ENCODE measurements around the gene XCR1.
"Not testable (repeated sequence)": the region's sequence is repeated elsewhere in the genome, so short reads cannot be mapped to it uniquely, and the experiment has no call there.

The XCR1 gene

GRCh38 chr3:46012246-46012645 lies 15.0 kb downstream of the XCR1 start:
- DNase-seq (ENCODE audit: low read depth, low spot score), result no peak
- no peak overlapping the region for H3K4me3 ChIP-seq (ENCODE audit: low read depth, low read length)
- POLR2A ChIA-PET, result no interaction called here
- no peak for TF ChIP-seq CTCF (IDR thresholded peaks at IDR 0.05; ENCODE audit: insufficient read depth, low read length, missing control alignments)
- CTCF ChIA-PET, result no interaction called here

DNA sequence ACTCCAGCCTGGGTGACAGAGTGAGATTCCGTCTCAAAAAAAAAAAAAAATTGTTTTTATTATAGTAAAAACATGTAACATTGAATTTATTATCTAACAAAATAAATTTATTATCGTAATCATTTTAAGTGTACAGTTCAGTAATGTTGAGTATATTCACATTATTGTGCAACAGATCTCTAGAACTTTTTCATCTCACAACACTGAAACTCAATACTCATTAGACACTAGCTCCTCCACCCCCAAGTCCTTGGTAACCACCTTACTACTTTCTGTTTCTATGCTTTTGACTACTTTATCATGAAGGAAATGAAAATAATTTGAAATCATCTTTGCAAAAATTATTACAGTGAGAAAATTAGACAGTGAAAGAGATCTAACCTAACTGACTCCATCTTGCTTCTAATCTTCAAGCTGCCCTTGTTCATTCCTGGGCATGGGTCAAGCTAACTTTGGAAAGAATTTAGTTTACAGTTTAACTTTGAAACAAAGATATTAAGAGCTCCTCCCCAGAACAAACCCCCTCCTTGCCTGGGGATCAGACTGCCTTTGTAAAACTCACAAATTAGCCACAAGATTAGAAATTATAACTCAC lies 16.7 kb downstream of the XCR1 start:
- CTCF ChIA-PET, result no interaction called here

GRCh38 chr3:46008058-46008457 lies 19.2 kb downstream of the XCR1 start:
- CTCF ChIA-PET, result no interaction called here
- no peak for TF ChIP-seq CTCF (IDR thresholded peaks at IDR 0.05; ENCODE audit: insufficient read depth, low read length, missing control alignments)
- no peak overlapping the region for H3K4me3 ChIP-seq (ENCODE audit: low read depth, low read length)
- DNase-seq (ENCODE audit: low read depth, low spot score), result no peak
- POLR2A ChIA-PET, result no interaction called here

More for the DNA sequence above, 16.7 kb downstream of the XCR1 start:
- DNase-seq (ENCODE audit: low read depth, low spot score), result no peak
- POLR2A ChIA-PET, result no interaction called here
- no peak overlapping the region for H3K4me3 ChIP-seq (ENCODE audit: low read depth, low read length)
- TF ChIP-seq CTCF (IDR thresholded peaks at IDR 0.05; ENCODE audit: insufficient read depth, low read length, missing control alignments), result no peak

GRCh38 chr3:46007280-46007679 lies 20.0 kb downstream of the XCR1 start:
- ChIA-PET POLR2A (no interaction called here), CTCF (no interaction called here)
- no peak for DNase-seq (ENCODE audit: low read depth, low spot score)
- H3K4me3 ChIP-seq (ENCODE audit: low read depth, low read length), result no peak overlapping the region
- TF ChIP-seq CTCF (IDR thresholded peaks at IDR 0.05; ENCODE audit: insufficient read depth, low read length, missing control alignments), result no peak

DNA sequence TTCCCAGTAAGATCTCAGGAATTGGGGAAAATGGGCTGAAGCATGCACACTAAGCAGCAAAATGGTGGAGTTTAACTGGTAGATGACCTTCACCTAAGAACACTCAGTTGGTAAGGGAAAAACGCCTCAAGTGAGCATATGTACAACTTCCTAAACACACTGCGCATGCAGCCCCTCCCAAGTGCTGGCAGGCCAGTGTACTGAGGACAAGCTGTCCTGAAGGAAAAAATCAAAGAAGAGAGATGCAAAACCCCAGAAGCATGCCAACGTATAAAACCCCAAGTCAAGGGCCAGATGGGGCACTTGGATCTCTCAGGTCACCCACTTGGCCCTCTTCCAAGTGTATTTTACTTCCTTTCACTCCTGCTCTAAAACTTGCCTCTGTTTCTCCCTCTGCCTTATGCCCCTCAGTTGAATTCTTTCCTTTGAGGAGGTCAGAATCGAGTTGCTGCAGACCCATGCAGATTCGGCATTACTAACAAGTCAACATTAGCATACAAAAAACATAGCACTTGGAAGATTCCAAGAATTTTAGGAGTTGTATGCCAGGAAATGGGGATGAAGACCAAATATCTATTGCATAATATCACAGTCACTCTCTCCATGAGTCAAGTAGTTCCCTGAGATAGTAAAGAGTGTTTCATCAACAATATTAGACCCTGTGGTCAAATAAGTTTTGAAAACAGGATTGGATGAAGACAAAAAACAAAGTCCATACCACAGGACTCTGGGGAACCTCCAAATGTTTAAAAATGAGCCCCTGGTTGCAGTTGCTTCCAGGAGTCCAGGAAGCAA lies 20.8 kb downstream of the XCR1 start:
- no peak for TF ChIP-seq CTCF (IDR thresholded peaks at IDR 0.05; ENCODE audit: insufficient read depth, low read length, missing control alignments)
- DNase-seq (ENCODE audit: low read depth, low spot score), result peak; percentile 61
- ChIA-PET POLR2A (no interaction called here), CTCF (no interaction called here)
- no peak overlapping the region for H3K4me3 ChIP-seq (ENCODE audit: low read depth, low read length)

GRCh38 chr3:46003706-46004105 lies 23.6 kb downstream of the XCR1 start:
- POLR2A ChIA-PET; H3K4me3 ChIP-seq (ENCODE audit: low read depth, low read length); CTCF ChIA-PET; DNase-seq (ENCODE audit: low read depth, low spot score): not testable (repeated sequence)

DNA sequence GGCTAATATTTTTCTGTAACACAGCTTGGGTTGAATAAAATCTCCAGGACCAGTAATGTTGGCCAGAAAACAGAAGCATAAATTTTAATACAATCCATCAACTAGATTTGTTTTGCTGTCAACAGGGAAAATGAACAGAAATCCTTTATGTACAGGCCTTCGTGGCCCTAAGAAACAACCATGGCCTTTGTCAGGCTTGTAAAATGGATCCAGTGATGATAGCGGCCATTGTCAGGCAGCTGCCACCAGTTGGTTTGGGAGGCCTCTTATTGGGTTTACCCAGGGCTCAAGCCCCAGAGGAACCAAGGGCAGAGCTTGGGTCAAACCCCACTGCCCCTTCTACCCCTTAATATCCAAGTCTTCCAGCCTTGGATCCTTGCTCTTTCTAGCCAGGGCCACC lies 26.1 kb downstream of the XCR1 start:
- CTCF ChIA-PET, result no interaction called here
- POLR2A ChIA-PET, result no interaction called here
- no peak for DNase-seq (ENCODE audit: low read depth, low spot score)
- TF ChIP-seq CTCF (IDR thresholded peaks at IDR 0.05; ENCODE audit: insufficient read depth, low read length, missing control alignments), result no peak
- no peak overlapping the region for H3K4me3 ChIP-seq (ENCODE audit: low read depth, low read length)

Measured in AG04449 (cell line).